HG02759 (cell line): Measurements from ENCODE around the gene PLXNA3.

Source experiments
- ATAC-seq: cut with Tn5 transposase; IDR thresholded peaks from one replicate; pipeline ENCODE4 v1.9.1; 2021; ENCODE audit warnings: mild to moderate bottlenecking, moderate library complexity; ENCODE audit not compliant: unreplicated experiment

PLXNA3 gene

GRCh38 chrX:154476821-154477220 is 18.7 kb downstream of the PLXNA3 start:
- ATAC-seq = no peak

GRCh38 chrX:154477891-154478477 is 19.9 kb downstream of the PLXNA3 start:
- ATAC-seq = no peak

- peak; percentile 90 for ATAC-seq
These were observed 20.9 kb downstream of the PLXNA3 start, which contains the start of gene LAGE3 for GRCh38 chrX:154478728-154479622. Gene LAGE3, minus strand, starts transcription at chrX:154479281. Its CDS starts 366 bp downstream, at chrX:154478915.

GRCh38 chrX:154481195-154481594 is 23.1 kb downstream of the PLXNA3 start:
- ATAC-seq = no peak

- ATAC-seq = no peak
These were observed 24.0 kb downstream of the PLXNA3 start for GRCh38 chrX:154481911-154482601.

- no peak for ATAC-seq
These were observed 24.7 kb downstream of the PLXNA3 start for GRCh38 chrX:154482786-154483185.

GRCh38 chrX:154483325-154483724 is 25.2 kb downstream of the PLXNA3 start:
- no peak for ATAC-seq

GRCh38 chrX:154484255-154485149 is 26.4 kb downstream of the PLXNA3 start:
- no peak for ATAC-seq

- no peak for ATAC-seq
These were observed 27.3 kb downstream of the PLXNA3 start for GRCh38 chrX:154485150-154486051.

- ATAC-seq = no peak
These were observed 27.9 kb downstream of the PLXNA3 start for GRCh38 chrX:154486052-154486395.

- peak; percentile 38 for ATAC-seq
These were observed 28.5 kb downstream of the PLXNA3 start, which contains the start of gene UBL4A for GRCh38 chrX:154486396-154487207. Gene UBL4A, minus strand, starts transcription at chrX:154486615. Its CDS starts 31 bp downstream, at chrX:154486584.

- ATAC-seq = no peak
These were observed 29.6 kb downstream of the PLXNA3 start for GRCh38 chrX:154487518-154488290.

- no peak for ATAC-seq
These were observed 30.4 kb downstream of the PLXNA3 start for GRCh38 chrX:154488336-154489075.

GRCh38 chrX:154489182-154489581 is 31.1 kb downstream of the PLXNA3 start:
- no peak for ATAC-seq

- peak; percentile 26 for ATAC-seq
These were observed 31.9 kb downstream of the PLXNA3 start for GRCh38 chrX:154490021-154490413.

GRCh38 chrX:154490414-154491083 is 32.5 kb downstream of the PLXNA3 start, which contains the start of gene SLC10A3:
Gene SLC10A3, minus strand, starts transcription at chrX:154490629. Its CDS starts 1,689 bp downstream, at chrX:154488940.
- ATAC-seq = peak; percentile 82

- no peak for ATAC-seq
These were observed 36.6 kb downstream of the PLXNA3 start for GRCh38 chrX:154494715-154495114.
